Measurements from ENCODE around the gene FRMD3. TPM values are rescaled to one million over a fixed set of nuclear protein-coding genes. Genes with fewer than 3 reads are reported as not detected.

The FRMD3 gene
- total RNA-seq, 1 experiment from 2014 or later: 1.4 TPM

GRCh38 chr9:83327323-83327722 lies 210.9 kb downstream of the FRMD3 start (continued):
- TF ChIP-seq ZNF232 (CRISPR knock-in tag; IDR thresholded peaks at IDR 0.05) (no peak), ZBTB43 (CRISPR knock-in tag; IDR thresholded peaks at IDR 0.05) (no peak)

- ATAC-seq (no peak), DNase-seq (ENCODE audit: low spot score) (no peak)
- CTCF ChIA-PET: interaction anchor here (1.3 kb wide), 1 partner anchor 221 kb away, joined by 4 read pairs; no protein-coding TSS in a partner anchor
- no peak for TF ChIP-seq ZNF423 (CRISPR knock-in tag; IDR thresholded peaks at IDR 0.05)
- H3K27ac Mint-ChIP-seq: no peak overlapping the region
- POLR2A ChIA-PET: no interaction called here
- H3K9me3 Mint-ChIP-seq: peaks cover 38% of the 10 kb centered on the region
- no peaks in the 10 kb centered on the region; the same call in 1 of the 2 replicates for H3K27me3 Mint-ChIP-seq (ENCODE audit: low read depth)
- H3K4me1 Mint-ChIP-seq: peaks cover 7% of the 10 kb centered on the region
- peaks cover 11% of the 10 kb centered on the region; the same call in 1 of the 2 replicates for H3K36me3 Mint-ChIP-seq
- H3K4me3 Mint-ChIP-seq: no peak overlapping the region
Observed at GRCh38 chr9:83323148-83323547, 215.1 kb downstream of the FRMD3 start.

GRCh38 chr9:83322438-83322837 lies 215.8 kb downstream of the FRMD3 start:
- POLR2A ChIA-PET: interaction anchor here (0.6 kb wide), 1 partner anchor 1932 kb away, joined by 3 read pairs; no protein-coding TSS in a partner anchor
- Mint-ChIP-seq H3K9me3 (peaks cover 38% of the 10 kb centered on the region), H3K4me3 (no peak overlapping the region)

GRCh38 chr9:83317244-83317643 lies 221.0 kb downstream of the FRMD3 start:
- ATAC-seq (no peak), DNase-seq (ENCODE audit: low spot score) (no peak)
- no peak overlapping the region for H3K27ac Mint-ChIP-seq
- no peak overlapping the region for H3K4me3 Mint-ChIP-seq
- peaks cover 29% of the 10 kb centered on the region for H3K9me3 Mint-ChIP-seq
- peaks cover 11% of the 10 kb centered on the region; the same call in 1 of the 2 replicates for H3K36me3 Mint-ChIP-seq
- CTCF ChIA-PET: no interaction called here
- H3K4me1 Mint-ChIP-seq: peaks cover 3% of the 10 kb centered on the region
- H3K27me3 Mint-ChIP-seq (ENCODE audit: low read depth): no peaks in the 10 kb centered on the region
- POLR2A ChIA-PET: no interaction called here
- TF ChIP-seq, protein P1, sequence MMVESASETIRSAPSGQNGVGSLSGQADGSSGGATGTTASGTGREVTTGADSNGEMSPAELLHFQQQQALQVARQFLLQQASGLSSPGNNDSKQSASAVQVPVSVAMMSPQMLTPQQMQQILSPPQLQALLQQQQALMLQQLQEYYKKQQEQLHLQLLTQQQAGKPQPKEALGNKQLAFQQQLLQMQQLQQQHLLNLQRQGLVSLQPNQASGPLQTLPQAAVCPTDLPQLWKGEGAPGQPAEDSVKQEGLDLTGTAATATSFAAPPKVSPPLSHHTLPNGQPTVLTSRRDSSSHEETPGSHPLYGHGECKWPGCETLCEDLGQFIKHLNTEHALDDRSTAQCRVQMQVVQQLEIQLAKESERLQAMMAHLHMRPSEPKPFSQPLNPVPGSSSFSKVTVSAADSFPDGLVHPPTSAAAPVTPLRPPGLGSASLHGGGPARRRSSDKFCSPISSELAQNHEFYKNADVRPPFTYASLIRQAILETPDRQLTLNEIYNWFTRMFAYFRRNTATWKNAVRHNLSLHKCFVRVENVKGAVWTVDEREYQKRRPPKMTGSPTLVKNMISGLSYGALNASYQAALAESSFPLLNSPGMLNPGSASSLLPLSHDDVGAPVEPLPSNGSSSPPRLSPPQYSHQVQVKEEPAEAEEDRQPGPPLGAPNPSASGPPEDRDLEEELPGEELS (CRISPR knock-in tag; IDR thresholded peaks at IDR 0.05): no peak
- TF ChIP-seq NR1H2 (CRISPR knock-in tag; IDR thresholded peaks at IDR 0.05): no peak
- no peak for TF ChIP-seq TCF7 (CRISPR knock-in tag; IDR thresholded peaks at IDR 0.05; ENCODE audit: low read depth)
- TF ChIP-seq SP1 (CRISPR knock-in tag; conservative IDR thresholded peaks at IDR 0.05): no peak
- TF ChIP-seq SMAD3 (CRISPR knock-in tag; IDR thresholded peaks at IDR 0.05; ENCODE audit: borderline replicate concordance): no peak
- TF ChIP-seq ZNF263 (CRISPR knock-in tag; IDR thresholded peaks at IDR 0.05; ENCODE audit: low read depth): no peak

More at GRCh38 chr9:83322438-83322837, 215.8 kb downstream of the FRMD3 start:
- H3K27ac Mint-ChIP-seq: no peak overlapping the region
- peaks cover 11% of the 10 kb centered on the region; the same call in 1 of the 2 replicates for H3K36me3 Mint-ChIP-seq
- peaks cover 4% of the 10 kb centered on the region for H3K4me1 Mint-ChIP-seq
- no peak for TF ChIP-seq NFATC4 (CRISPR knock-in tag; IDR thresholded peaks at IDR 0.05)
- TF ChIP-seq RELA (CRISPR knock-in tag; IDR thresholded peaks at IDR 0.05; ENCODE audit: borderline replicate concordance): no peak
- no peak for TF ChIP-seq ATF6 (CRISPR knock-in tag; IDR thresholded peaks at IDR 0.05)
- TF ChIP-seq TEAD1 (CRISPR knock-in tag; IDR thresholded peaks at IDR 0.05): no peak
- TF ChIP-seq, protein P1 (CRISPR knock-in tag; IDR thresholded peaks at IDR 0.05): no peak
- TF ChIP-seq E2F5 (CRISPR knock-in tag; IDR thresholded peaks at IDR 0.05): no peak
- TF ChIP-seq SOX15 (CRISPR knock-in tag; IDR thresholded peaks at IDR 0.05): no peak
- no peak for TF ChIP-seq ZBTB21 (CRISPR knock-in tag; IDR thresholded peaks at IDR 0.05; ENCODE audit: borderline replicate concordance)
- no peak for TF ChIP-seq ZNF138 (CRISPR knock-in tag; conservative IDR thresholded peaks at IDR 0.05)
- no peak for TF ChIP-seq TCF7 (CRISPR knock-in tag; IDR thresholded peaks at IDR 0.05; ENCODE audit: low read depth)
- TF ChIP-seq FOXK1 (CRISPR knock-in tag; IDR thresholded peaks at IDR 0.05): no peak
- TF ChIP-seq KAT7 (CRISPR knock-in tag; IDR thresholded peaks at IDR 0.05; ENCODE audit: borderline replicate concordance): no peak
- no peak for TF ChIP-seq CREB1 (CRISPR knock-in tag; IDR thresholded peaks at IDR 0.05)
- no peak for TF ChIP-seq ELF4 (CRISPR knock-in tag; IDR thresholded peaks at IDR 0.05; ENCODE audit: low read depth)
- DNase-seq (ENCODE audit: low spot score): no peak
- ATAC-seq: no peak
- CTCF ChIA-PET: interaction anchor here (0.6 to 1.5 kb wide), 4 partner anchors 12 to 222 kb away, joined by 3 to 7 read pairs (median 4); no protein-coding TSS in a partner anchor
- no peaks in the 10 kb centered on the region for H3K27me3 Mint-ChIP-seq (ENCODE audit: low read depth)

Measured in WTC11 (cell line).